T-helper 1 cell treated with Interleukin-12 subunit alpha and Interleukin-12 subunit beta and Interleukin-4 antibody, amounts not matched to agents 30 μg/mL and 1 μg/mL, for 36 hours (primary cell): ENCODE data around the gene SCN3A.

ENCODE experiments used
- H3K27ac Mint-ChIP-seq: one replicate; pipeline ENCODE4 v1.8.0; 2021; ENCODE audit warnings: mild to moderate bottlenecking, mixed read lengths
- H3K27me3 Mint-ChIP-seq: one replicate; pipeline ENCODE4 v1.8.0; 2021; ENCODE audit warnings: low read depth, mixed read lengths
- H3K36me3 Mint-ChIP-seq: one replicate; pipeline ENCODE4 v1.8.0; 2021; ENCODE audit warnings: low read depth, mixed read lengths
- H3K4me1 Mint-ChIP-seq: one replicate; pipeline ENCODE4 v1.8.0; 2021; ENCODE audit warnings: low read depth, mixed read lengths
- H3K4me3 Mint-ChIP-seq: one replicate; pipeline ENCODE4 v1.8.0; 2021; ENCODE audit warnings: mild to moderate bottlenecking, moderate library complexity, mixed read lengths
- H3K9me3 Mint-ChIP-seq: one replicate; pipeline ENCODE4 v1.8.0; 2021; ENCODE audit warnings: mixed read lengths

SCN3A gene

GRCh38 chr2:165112133-165112573 is 91.7 kb downstream of the SCN3A start:
- Mint-ChIP-seq H3K4me1 (no peaks in the 10 kb centered on the region), H3K9me3 (no peaks in the 10 kb centered on the region), H3K4me3 (no peak overlapping the region), H3K27me3 (no peaks in the 10 kb centered on the region), H3K36me3 (no peaks in the 10 kb centered on the region), H3K27ac (no peak overlapping the region)

- Mint-ChIP-seq H3K27ac (no peak overlapping the region), H3K4me3 (no peak overlapping the region), H3K27me3 (no peaks in the 10 kb centered on the region)
These were observed 93.5 kb downstream of the SCN3A start for GRCh38 chr2:165110394-165110793.

GRCh38 chr2:165109915-165110314 is 93.9 kb downstream of the SCN3A start:
- no peaks in the 10 kb centered on the region for H3K9me3 Mint-ChIP-seq
- no peak overlapping the region for H3K4me3 Mint-ChIP-seq
- H3K27me3 Mint-ChIP-seq: no peaks in the 10 kb centered on the region
- no peaks in the 10 kb centered on the region for H3K4me1 Mint-ChIP-seq
- no peaks in the 10 kb centered on the region for H3K36me3 Mint-ChIP-seq
- H3K27ac Mint-ChIP-seq: no peak overlapping the region

More at GRCh38 chr2:165110394-165110793, 93.5 kb downstream of the SCN3A start:
- no peaks in the 10 kb centered on the region for H3K4me1 Mint-ChIP-seq
- no peaks in the 10 kb centered on the region for H3K9me3 Mint-ChIP-seq
- H3K36me3 Mint-ChIP-seq: no peaks in the 10 kb centered on the region

GRCh38 chr2:165105926-165106325 is 97.9 kb downstream of the SCN3A start:
- Mint-ChIP-seq H3K9me3 (no peaks in the 10 kb centered on the region), H3K4me1 (no peaks in the 10 kb centered on the region), H3K36me3 (no peaks in the 10 kb centered on the region), H3K27ac (no peak overlapping the region), H3K27me3 (no peaks in the 10 kb centered on the region), H3K4me3 (no peak overlapping the region)

GRCh38 chr2:165087933-165088901 is 115.6 kb downstream of the SCN3A start:
- no peaks in the 10 kb centered on the region for H3K27me3 Mint-ChIP-seq
- H3K9me3 Mint-ChIP-seq: no peaks in the 10 kb centered on the region
- H3K4me3 Mint-ChIP-seq: no peak overlapping the region
- no peaks in the 10 kb centered on the region for H3K36me3 Mint-ChIP-seq
- no peaks in the 10 kb centered on the region for H3K4me1 Mint-ChIP-seq
- no peak overlapping the region for H3K27ac Mint-ChIP-seq

- no peaks in the 10 kb centered on the region for H3K4me1 Mint-ChIP-seq
- H3K27me3 Mint-ChIP-seq: no peaks in the 10 kb centered on the region
- no peak overlapping the region for H3K27ac Mint-ChIP-seq
- no peaks in the 10 kb centered on the region for H3K36me3 Mint-ChIP-seq
- no peak overlapping the region for H3K4me3 Mint-ChIP-seq
- peaks cover 10% of the 10 kb centered on the region for H3K9me3 Mint-ChIP-seq
These were observed 117.5 kb downstream of the SCN3A start for GRCh38 chr2:165086337-165086736.

- Mint-ChIP-seq H3K9me3 (peaks cover 10% of the 10 kb centered on the region), H3K27me3 (no peaks in the 10 kb centered on the region), H3K27ac (no peak overlapping the region), H3K4me1 (no peaks in the 10 kb centered on the region), H3K4me3 (no peak overlapping the region), H3K36me3 (no peaks in the 10 kb centered on the region)
These were observed 120.5 kb downstream of the SCN3A start for GRCh38 chr2:165083326-165083725.

GRCh38 chr2:165082479-165082878 is 121.4 kb downstream of the SCN3A start:
- no peak overlapping the region for H3K4me3 Mint-ChIP-seq
- no peaks in the 10 kb centered on the region for H3K36me3 Mint-ChIP-seq
- no peaks in the 10 kb centered on the region for H3K27me3 Mint-ChIP-seq
- no peak overlapping the region for H3K27ac Mint-ChIP-seq
- peaks cover 10% of the 10 kb centered on the region for H3K9me3 Mint-ChIP-seq
- no peaks in the 10 kb centered on the region for H3K4me1 Mint-ChIP-seq

- no peaks in the 10 kb centered on the region for H3K4me1 Mint-ChIP-seq
- peaks cover 10% of the 10 kb centered on the region for H3K9me3 Mint-ChIP-seq
- no peaks in the 10 kb centered on the region for H3K27me3 Mint-ChIP-seq
- H3K4me3 Mint-ChIP-seq: no peak overlapping the region
- no peak overlapping the region for H3K27ac Mint-ChIP-seq
- H3K36me3 Mint-ChIP-seq: no peaks in the 10 kb centered on the region
These were observed 122.6 kb downstream of the SCN3A start for GRCh38 chr2:165081276-165081675.

GRCh38 chr2:165079432-165079831 is 124.4 kb downstream of the SCN3A start:
- Mint-ChIP-seq H3K4me1 (no peaks in the 10 kb centered on the region), H3K4me3 (no peak overlapping the region), H3K9me3 (peaks cover 14% of the 10 kb centered on the region), H3K27me3 (no peaks in the 10 kb centered on the region), H3K36me3 (no peaks in the 10 kb centered on the region), H3K27ac (no peak overlapping the region)

- no peaks in the 10 kb centered on the region for H3K27me3 Mint-ChIP-seq
- H3K27ac Mint-ChIP-seq: no peak overlapping the region
- H3K9me3 Mint-ChIP-seq: peaks cover 17% of the 10 kb centered on the region
- H3K4me1 Mint-ChIP-seq: no peaks in the 10 kb centered on the region
- no peak overlapping the region for H3K4me3 Mint-ChIP-seq
- H3K36me3 Mint-ChIP-seq: no peaks in the 10 kb centered on the region
These were observed 124.9 kb downstream of the SCN3A start for GRCh38 chr2:165078913-165079312.

GRCh38 chr2:165074884-165075283 is 129.0 kb downstream of the SCN3A start:
- H3K27me3 Mint-ChIP-seq: no peaks in the 10 kb centered on the region
- H3K36me3 Mint-ChIP-seq: peaks cover 2% of the 10 kb centered on the region
- H3K9me3 Mint-ChIP-seq: peaks cover 13% of the 10 kb centered on the region
- H3K4me1 Mint-ChIP-seq: no peaks in the 10 kb centered on the region
- H3K4me3 Mint-ChIP-seq: no peak overlapping the region
- no peak overlapping the region for H3K27ac Mint-ChIP-seq

- Mint-ChIP-seq H3K27me3 (no peaks in the 10 kb centered on the region), H3K4me1 (no peaks in the 10 kb centered on the region), H3K27ac (no peak overlapping the region), H3K9me3 (peaks cover 13% of the 10 kb centered on the region), H3K36me3 (peaks cover 2% of the 10 kb centered on the region), H3K4me3 (no peak overlapping the region)
These were observed 129.5 kb downstream of the SCN3A start for GRCh38 chr2:165074323-165074722.

GRCh38 chr2:165070076-165070475 is 133.8 kb downstream of the SCN3A start:
- H3K4me3 Mint-ChIP-seq: no peak overlapping the region
- H3K9me3 Mint-ChIP-seq: peaks cover 12% of the 10 kb centered on the region
- no peaks in the 10 kb centered on the region for H3K4me1 Mint-ChIP-seq
- peaks cover 2% of the 10 kb centered on the region for H3K36me3 Mint-ChIP-seq
- H3K27me3 Mint-ChIP-seq: no peaks in the 10 kb centered on the region
- no peak overlapping the region for H3K27ac Mint-ChIP-seq

GRCh38 chr2:165069151-165069550 is 134.7 kb downstream of the SCN3A start:
- H3K27me3 Mint-ChIP-seq: no peaks in the 10 kb centered on the region
- peaks cover 2% of the 10 kb centered on the region for H3K36me3 Mint-ChIP-seq
- no peaks in the 10 kb centered on the region for H3K4me1 Mint-ChIP-seq
- H3K4me3 Mint-ChIP-seq: no peak overlapping the region
- no peak overlapping the region for H3K27ac Mint-ChIP-seq
- H3K9me3 Mint-ChIP-seq: peaks cover 8% of the 10 kb centered on the region
